GM19463 (cell line): ENCODE data around the gene SACM1L.

Experiments
- ATAC-seq: cut with Tn5 transposase; IDR thresholded peaks from one replicate; pipeline ENCODE4 v1.9.1; 2021; ENCODE audit warnings: mild to moderate bottlenecking, moderate library complexity; ENCODE audit not compliant: unreplicated experiment

SACM1L gene

GRCh38 chr3:45781841-45782240, 92.6 kb downstream of the SACM1L start:
- no peak for ATAC-seq

- no peak for ATAC-seq
These were observed 93.2 kb downstream of the SACM1L start for GRCh38 chr3:45782381-45782780.

- ATAC-seq = no peak
These were observed 94.5 kb downstream of the SACM1L start for GRCh38 chr3:45783667-45784066.

GRCh38 chr3:45785605-45786150, 96.5 kb downstream of the SACM1L start:
- no peak for ATAC-seq

- no peak for ATAC-seq
These were observed 97.8 kb downstream of the SACM1L start for GRCh38 chr3:45786801-45787495.

GRCh38 chr3:45787551-45787950, 98.4 kb downstream of the SACM1L start:
- ATAC-seq = no peak

- no peak for ATAC-seq
These were observed 100.1 kb downstream of the SACM1L start for GRCh38 chr3:45789235-45789812.

GRCh38 chr3:45790596-45790995, 101.4 kb downstream of the SACM1L start:
- ATAC-seq = no peak

- ATAC-seq = no peak
These were observed 102.8 kb downstream of the SACM1L start for GRCh38 chr3:45792036-45792435.

- ATAC-seq = no peak
These were observed 103.4 kb downstream of the SACM1L start for GRCh38 chr3:45792516-45793172.

- no peak for ATAC-seq
These were observed 104.4 kb downstream of the SACM1L start for GRCh38 chr3:45793482-45794176.

GRCh38 chr3:45794177-45794560, 105.0 kb downstream of the SACM1L start:
- ATAC-seq = no peak

- no peak for ATAC-seq
These were observed 105.5 kb downstream of the SACM1L start for GRCh38 chr3:45794660-45795059.
